Lower lobe of right lung (tissue), 2 donors: Measurements from ENCODE around the gene DAAM1. TPM values are rescaled to one million over a fixed set of nuclear protein-coding genes. Genes with fewer than 3 reads are reported as not detected.

ENCODE experiments used
- ATAC-seq, 2 donors: fragments of 200-7000 bp; cut with Tn5 transposase; one replicate each; pipeline ENCODE4 v1.9.1; 2020 to 2022; ENCODE audit warnings: mild to moderate bottlenecking in 2 of 2, moderate library complexity in 2 of 2
- DNase-seq: peaks from one replicate; pipeline ENCODE4 v3.0.0-alpha.2; 2020
- H3K27ac ChIP-seq: fragments of 200-600 bp; one replicate; pipeline ENCODE4 v1.8.0; 2022
- H3K27me3 ChIP-seq: fragments of 200-600 bp; one replicate; pipeline ENCODE4 v1.8.0; 2022; ENCODE audit warnings: low read depth
- H3K36me3 ChIP-seq: fragments of 200-600 bp; one replicate; pipeline ENCODE4 v1.8.0; 2022; ENCODE audit warnings: mild to moderate bottlenecking
- H3K4me1 ChIP-seq: fragments of 200-600 bp; one replicate; pipeline ENCODE4 v1.8.0; 2022
- H3K4me3 ChIP-seq: fragments of 200-600 bp; one replicate; pipeline ENCODE4 v1.8.0; 2022; ENCODE audit warnings: mild to moderate bottlenecking
- H3K9me3 ChIP-seq: fragments of 200-600 bp; one replicate; pipeline ENCODE4 v1.8.0; 2022
- intact Hi-C: fragments of 100-400 bp; cut with DNase I; formaldehyde crosslinking; loops from one replicate; pipeline ENCODE4 v1.11.0; 2022
- total RNA-seq: library from RNA; stranded (reverse); fragmentation: NEBNext Ultra II Directional; extraction: Animal tissue kit (Norgen Biotek cat#: 25700); gene quantifications from one replicate; pipeline ENCODE4 v1.2.1, GENCODE V29; 2021
- TF ChIP-seq, protein P1 (sequence below): fragments of 200-600 bp; IDR thresholded peaks from one replicate; pipeline ENCODE4 v1.8.0; 2022; ENCODE audit warnings: antibody characterized with exemption, mild to moderate bottlenecking
- donor health status: DM: no; HTN: yes; CAD: no; lungs with severe emphysema.

The DAAM1 gene
- total RNA-seq, 1 donor from 2014 or later, result 46.7 TPM

- H3K27ac ChIP-seq, result no peak overlapping the region
- DNase-seq (no peak), ATAC-seq (no peak)
- TF ChIP-seq, protein P1, sequence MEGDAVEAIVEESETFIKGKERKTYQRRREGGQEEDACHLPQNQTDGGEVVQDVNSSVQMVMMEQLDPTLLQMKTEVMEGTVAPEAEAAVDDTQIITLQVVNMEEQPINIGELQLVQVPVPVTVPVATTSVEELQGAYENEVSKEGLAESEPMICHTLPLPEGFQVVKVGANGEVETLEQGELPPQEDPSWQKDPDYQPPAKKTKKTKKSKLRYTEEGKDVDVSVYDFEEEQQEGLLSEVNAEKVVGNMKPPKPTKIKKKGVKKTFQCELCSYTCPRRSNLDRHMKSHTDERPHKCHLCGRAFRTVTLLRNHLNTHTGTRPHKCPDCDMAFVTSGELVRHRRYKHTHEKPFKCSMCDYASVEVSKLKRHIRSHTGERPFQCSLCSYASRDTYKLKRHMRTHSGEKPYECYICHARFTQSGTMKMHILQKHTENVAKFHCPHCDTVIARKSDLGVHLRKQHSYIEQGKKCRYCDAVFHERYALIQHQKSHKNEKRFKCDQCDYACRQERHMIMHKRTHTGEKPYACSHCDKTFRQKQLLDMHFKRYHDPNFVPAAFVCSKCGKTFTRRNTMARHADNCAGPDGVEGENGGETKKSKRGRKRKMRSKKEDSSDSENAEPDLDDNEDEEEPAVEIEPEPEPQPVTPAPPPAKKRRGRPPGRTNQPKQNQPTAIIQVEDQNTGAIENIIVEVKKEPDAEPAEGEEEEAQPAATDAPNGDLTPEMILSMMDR, result no peak
- peaks cover 8% of the 10 kb centered on the region for H3K4me1 ChIP-seq
- intact Hi-C loops, result no loop called here
- no peaks in the 10 kb centered on the region for H3K9me3 ChIP-seq
- no peak overlapping the region for H3K4me3 ChIP-seq
- H3K36me3 ChIP-seq, result no peaks in the 10 kb centered on the region
- H3K27me3 ChIP-seq, result no peaks in the 10 kb centered on the region
Measured at GRCh38 chr14:59148334-59148900, 40.0 kb upstream of the DAAM1 start.

GRCh38 chr14:59150990-59151389, 37.5 kb upstream of the DAAM1 start:
- Histone ChIP-seq H3K36me3 (no peaks in the 10 kb centered on the region), H3K27me3 (no peaks in the 10 kb centered on the region), H3K9me3 (no peaks in the 10 kb centered on the region), H3K4me1 (peaks cover 8% of the 10 kb centered on the region), H3K4me3 (no peak overlapping the region), H3K27ac (no peak overlapping the region)
- intact Hi-C loops, result no loop called here
- peak in 1 of 2 donors; percentile 75 for ATAC-seq
- TF ChIP-seq, protein P1, result no peak
- no peak for DNase-seq

DNA sequence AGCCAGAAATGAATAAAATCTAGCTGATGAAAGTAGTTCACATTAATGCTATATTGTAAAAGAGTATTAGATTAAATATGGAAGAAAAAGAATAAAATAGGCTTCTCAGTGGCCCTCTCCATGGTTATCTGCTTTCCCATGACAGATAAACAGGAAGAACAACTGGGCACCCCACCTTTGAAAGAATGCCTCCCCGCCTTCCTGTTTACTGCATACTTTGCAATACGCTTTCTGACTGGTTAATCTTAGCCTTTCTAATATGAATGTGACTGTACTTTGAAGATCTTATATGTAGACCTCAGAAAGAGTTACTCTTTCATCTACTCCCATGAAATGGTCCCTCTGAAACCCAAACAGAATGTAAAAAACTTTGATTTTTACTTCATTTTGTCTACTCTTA, 34.1 kb upstream of the DAAM1 start:
- intact Hi-C loops, result no loop called here

DNA sequence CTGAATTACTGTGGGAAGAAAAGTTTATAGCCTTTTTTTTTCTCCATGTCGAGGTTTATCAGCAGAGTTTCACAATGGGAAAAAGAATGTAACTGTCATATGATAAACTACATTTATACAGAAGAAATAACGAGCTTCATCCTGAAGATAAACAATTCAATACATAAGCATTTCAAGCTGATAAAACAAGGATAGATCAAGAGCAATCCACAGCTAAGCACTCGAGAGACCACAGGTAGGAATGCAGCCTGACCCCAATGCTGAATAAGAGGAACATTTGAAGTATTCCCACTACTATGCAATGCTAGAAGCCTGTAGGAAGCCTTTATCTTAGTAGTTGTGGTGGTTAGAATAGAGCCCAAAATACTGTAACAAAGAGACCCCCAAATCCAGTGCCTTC, 32.6 kb upstream of the DAAM1 start:
- Histone ChIP-seq H3K36me3 (no peaks in the 10 kb centered on the region), H3K27me3 (no peaks in the 10 kb centered on the region), H3K4me1 (peaks cover 8% of the 10 kb centered on the region), H3K27ac (no peak overlapping the region), H3K4me3 (no peak overlapping the region), H3K9me3 (no peaks in the 10 kb centered on the region)
- no peak for DNase-seq
- TF ChIP-seq, protein P1, result no peak
- intact Hi-C loops, result no loop called here
- ATAC-seq, result no peak

More for the DNA sequence above, 34.1 kb upstream of the DAAM1 start:
- ATAC-seq (no peak), DNase-seq (no peak)
- Histone ChIP-seq H3K36me3 (no peaks in the 10 kb centered on the region), H3K4me3 (no peak overlapping the region), H3K27me3 (no peaks in the 10 kb centered on the region), H3K4me1 (peaks cover 8% of the 10 kb centered on the region), H3K27ac (peak overlapping the region; percentile 25), H3K9me3 (no peaks in the 10 kb centered on the region)
- TF ChIP-seq, protein P1, result no peak

DNA sequence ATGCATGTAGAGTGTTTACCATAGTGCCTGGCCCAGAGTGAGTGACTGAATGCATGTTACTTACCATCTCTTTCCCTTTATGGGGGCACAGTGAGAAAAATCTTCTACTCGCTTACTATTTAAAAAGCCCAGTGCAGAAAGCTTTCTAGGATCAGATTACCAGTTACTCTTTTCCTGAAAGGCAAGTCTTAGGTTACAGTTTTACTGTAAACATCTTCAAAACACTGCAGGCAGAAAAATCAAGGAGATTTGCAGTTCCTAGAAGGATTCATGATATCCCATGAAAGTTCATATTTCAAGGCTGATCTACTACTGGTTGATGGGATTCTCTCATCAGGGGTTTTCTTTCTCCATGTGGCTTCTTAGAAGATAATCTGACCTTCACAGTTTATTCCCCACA, 29.3 kb upstream of the DAAM1 start:
- no peak for ATAC-seq
- TF ChIP-seq, protein P1, result no peak
- intact Hi-C loops, result no loop called here

GRCh38 chr14:59160506-59160905, 28.0 kb upstream of the DAAM1 start:
- H3K36me3 ChIP-seq, result no peaks in the 10 kb centered on the region
- H3K4me3 ChIP-seq, result no peak overlapping the region
- TF ChIP-seq, protein P1, result no peak
- DNase-seq (no peak), ATAC-seq (no peak)
- intact Hi-C loops, result no loop called here
- H3K9me3 ChIP-seq, result no peaks in the 10 kb centered on the region
- no peak overlapping the region for H3K27ac ChIP-seq
- H3K27me3 ChIP-seq, result no peaks in the 10 kb centered on the region
- H3K4me1 ChIP-seq, result peaks cover 4% of the 10 kb centered on the region

More for the DNA sequence above, 29.3 kb upstream of the DAAM1 start:
- Histone ChIP-seq H3K9me3 (no peaks in the 10 kb centered on the region), H3K4me3 (no peak overlapping the region), H3K36me3 (no peaks in the 10 kb centered on the region), H3K27ac (no peak overlapping the region), H3K27me3 (no peaks in the 10 kb centered on the region), H3K4me1 (peaks cover 4% of the 10 kb centered on the region)
- no peak for DNase-seq
